Peyer's patch (tissue), 4 donors: Measurements from ENCODE around the gene ARHGEF3. TPM values are rescaled to one million over a fixed set of nuclear protein-coding genes. Genes with fewer than 3 reads are reported as not detected.
"Not testable (repeated sequence)": the region's sequence is repeated elsewhere in the genome, so short reads cannot be mapped to it uniquely, and the experiment has no call there.

Experiments used
- DNase-seq, 3 donors: peaks; one replicate each; pipeline ENCODE4 v3.0.0-alpha.2; 2017 to 2019
- H3K27ac ChIP-seq, 4 donors: fragments of 200-600 bp; sonication (generic); one replicate each; pipeline ENCODE4 v1.5.1; 2016 to 2019
- H3K27me3 ChIP-seq, 2 donors: fragments of 200-600 bp; sonication (generic); one replicate each; pipeline ENCODE4 v1.5.1; 2019
- H3K36me3 ChIP-seq, 3 donors: fragments of 200-600 bp; sonication (generic); one replicate each; pipeline ENCODE4 v1.5.1; 2016 to 2019
- H3K4me1 ChIP-seq, 4 donors: fragments of 200-600 bp; sonication (generic); one replicate each; pipeline ENCODE4 v1.5.1; 2016 to 2019
- H3K4me3 ChIP-seq, 4 donors: fragments of 200-600 bp; sonication (generic); 1 replicate in 3 of 4; 2 replicates in 1 of 4; pipeline ENCODE4 v1.5.1; 2016 to 2019; ENCODE audit warnings: mild to moderate bottlenecking in 1 of 4
- H3K9me3 ChIP-seq, 4 donors: fragments of 200-600 bp; sonication (generic); one replicate each; pipeline ENCODE4 v1.5.1; 2016 to 2019; ENCODE audit warnings: mild to moderate bottlenecking in 1 of 4
- POLR2A ChIP-seq, 2 donors: fragments of 450-650 bp; IDR thresholded peaks; one replicate each; pipeline ENCODE4 v1.5.1; 2017; ENCODE audit warnings: antibody characterized with exemption in 2 of 2, mild to moderate bottlenecking in 2 of 2, moderate library complexity in 2 of 2
- total RNA-seq, 4 donors: library from RNA; depleted of rRNA; stranded (reverse); fragments of >200 nt; gene quantifications; one replicate each; pipeline ENCODE4 v1.1.0, GENCODE V29; 2016
- TF ChIP-seq, protein P1 (sequence below), 6 experiments: fragments of 450-650 bp in 4 of 6; fragments of 200-600 bp in 2 of 6; sonication (generic) in 1 of 6; IDR thresholded peaks; one replicate each; pipeline ENCODE4 v1.5.1; 2017 to 2019; ENCODE audit warnings: antibody characterized with exemption in 6 of 6, mild to moderate bottlenecking in 3 of 6, moderate library complexity in 1 of 6

ARHGEF3 gene
- total RNA-seq, 4 donors from 2014 or later = 4.5 to 40.4 (median 6.2) TPM

DNA sequence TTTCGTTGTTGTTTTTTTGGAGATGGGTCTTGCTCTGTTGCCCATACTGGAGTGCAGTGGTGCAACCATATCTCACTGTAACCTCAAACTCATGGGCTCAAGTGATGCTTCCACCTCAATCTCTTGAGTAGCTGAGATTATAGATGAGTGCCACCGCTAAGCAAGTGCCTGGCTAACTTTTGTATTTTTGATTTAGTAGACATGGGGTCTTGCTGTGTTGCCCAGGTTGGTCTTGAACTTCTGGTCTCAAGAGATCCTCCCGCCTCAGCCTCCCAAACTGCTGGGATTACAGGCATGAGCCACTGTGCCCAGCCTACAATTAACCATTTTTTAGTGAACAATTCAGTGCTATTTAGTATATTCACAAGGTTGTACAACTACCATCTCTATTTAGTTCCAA is 42.2 kb downstream of the ARHGEF3 start:
- peaks cover 0 to 14% (median 8%) of the 10 kb centered on the region in 4 donors for H3K4me1 ChIP-seq
- H3K27me3 ChIP-seq = no peaks in the 10 kb centered on the region
- H3K4me3 ChIP-seq = no peak overlapping the region
- TF ChIP-seq POLR2A (IDR thresholded peaks at IDR 0.05) = no peak
- no peak for DNase-seq
- H3K9me3 ChIP-seq = no peaks in the 10 kb centered on the region
- H3K27ac ChIP-seq = peak overlapping the region in 2 of 4 donors; percentile 48 to 65
- H3K36me3 ChIP-seq = no peaks in the 10 kb centered on the region

DNA sequence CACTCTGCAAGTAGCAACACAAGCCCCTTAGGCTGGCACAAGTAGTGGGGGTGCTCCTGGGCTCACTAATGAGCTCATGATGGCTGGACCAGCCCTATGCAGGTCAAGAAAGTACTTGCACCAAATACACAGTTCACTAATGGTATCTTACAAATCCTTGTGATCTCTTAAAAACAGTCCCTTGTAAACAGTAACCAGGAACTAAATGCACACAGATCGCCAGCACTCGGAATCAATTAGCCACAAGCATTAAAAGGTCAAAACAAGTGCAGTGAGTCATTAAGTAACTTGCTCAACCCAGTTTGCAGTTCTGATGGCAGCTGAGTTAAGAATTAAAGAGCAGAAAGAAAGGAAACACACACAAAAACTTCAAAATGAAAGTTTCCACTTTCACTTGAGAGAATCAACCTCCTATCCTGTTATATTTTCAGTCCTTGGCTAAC is 43.2 kb downstream of the ARHGEF3 start:
- Histone ChIP-seq H3K36me3 (no peaks in the 10 kb centered on the region), H3K27me3 (no peaks in the 10 kb centered on the region), H3K4me1 (peaks cover 0 to 19% (median 10%) of the 10 kb centered on the region in 4 donors), H3K9me3 (no peaks in the 10 kb centered on the region), H3K27ac (peak overlapping the region; percentile 13 to 65 (median 53)), H3K4me3 (peak overlapping the region in 1 of 4 donors; percentile 2)
- peak in 1 of 3 donors; percentile 53 for DNase-seq
- TF ChIP-seq POLR2A (IDR thresholded peaks at IDR 0.05) = no peak
- TF ChIP-seq, protein P1, sequence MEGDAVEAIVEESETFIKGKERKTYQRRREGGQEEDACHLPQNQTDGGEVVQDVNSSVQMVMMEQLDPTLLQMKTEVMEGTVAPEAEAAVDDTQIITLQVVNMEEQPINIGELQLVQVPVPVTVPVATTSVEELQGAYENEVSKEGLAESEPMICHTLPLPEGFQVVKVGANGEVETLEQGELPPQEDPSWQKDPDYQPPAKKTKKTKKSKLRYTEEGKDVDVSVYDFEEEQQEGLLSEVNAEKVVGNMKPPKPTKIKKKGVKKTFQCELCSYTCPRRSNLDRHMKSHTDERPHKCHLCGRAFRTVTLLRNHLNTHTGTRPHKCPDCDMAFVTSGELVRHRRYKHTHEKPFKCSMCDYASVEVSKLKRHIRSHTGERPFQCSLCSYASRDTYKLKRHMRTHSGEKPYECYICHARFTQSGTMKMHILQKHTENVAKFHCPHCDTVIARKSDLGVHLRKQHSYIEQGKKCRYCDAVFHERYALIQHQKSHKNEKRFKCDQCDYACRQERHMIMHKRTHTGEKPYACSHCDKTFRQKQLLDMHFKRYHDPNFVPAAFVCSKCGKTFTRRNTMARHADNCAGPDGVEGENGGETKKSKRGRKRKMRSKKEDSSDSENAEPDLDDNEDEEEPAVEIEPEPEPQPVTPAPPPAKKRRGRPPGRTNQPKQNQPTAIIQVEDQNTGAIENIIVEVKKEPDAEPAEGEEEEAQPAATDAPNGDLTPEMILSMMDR (IDR thresholded peaks at IDR 0.05) = no peak

DNA sequence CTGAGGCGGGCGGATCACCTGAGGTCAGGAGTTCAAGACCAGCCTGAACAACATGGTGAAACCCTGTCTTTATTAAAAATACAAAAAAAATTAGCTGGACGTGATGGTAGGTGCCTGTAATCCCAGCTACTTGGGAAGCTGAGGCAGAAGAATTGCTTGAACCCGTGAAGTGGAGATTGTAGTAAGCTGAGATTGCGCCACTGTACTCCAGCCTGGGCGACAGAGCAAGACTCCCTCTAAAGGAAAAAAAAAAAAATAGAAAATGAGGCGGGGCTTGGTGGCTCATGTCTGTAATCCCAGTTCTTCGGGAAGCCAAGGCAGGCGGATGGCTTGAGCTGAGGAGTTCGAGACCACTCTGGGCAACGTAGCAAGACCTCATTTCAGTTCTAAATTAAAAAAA is 43.7 kb downstream of the ARHGEF3 start:
- not testable (repeated sequence) for H3K9me3 ChIP-seq, DNase-seq, H3K36me3 ChIP-seq, H3K4me3 ChIP-seq, H3K27me3 ChIP-seq
- Histone ChIP-seq H3K27ac (peak overlapping the region in 3 of 4 donors; percentile 13 to 65 (median 48)), H3K4me1 (peaks cover 0 to 19% (median 10%) of the 10 kb centered on the region in 4 donors)

GRCh38 chr3:56754741-56755417 is 46.9 kb downstream of the ARHGEF3 start:
- no peak for TF ChIP-seq POLR2A (IDR thresholded peaks at IDR 0.05)
- TF ChIP-seq, protein P1 (IDR thresholded peaks at IDR 0.05) = no peak
- DNase-seq = peak in 2 of 3 donors; percentile 63 to 80
- no peaks in the 10 kb centered on the region for H3K27me3 ChIP-seq
- peak overlapping the region; percentile 58 to 82 (median 76) for H3K27ac ChIP-seq
- H3K9me3 ChIP-seq = no peaks in the 10 kb centered on the region
- peaks cover 0 to 4% (median 0%) of the 10 kb centered on the region in 3 donors for H3K36me3 ChIP-seq
- H3K4me3 ChIP-seq = peak overlapping the region; percentile 28 to 45 (median 35)
- H3K4me1 ChIP-seq = peaks cover 0 to 19% (median 10%) of the 10 kb centered on the region in 4 donors

- Histone ChIP-seq H3K27me3 (no peaks in the 10 kb centered on the region), H3K27ac (peak overlapping the region in 2 of 4 donors; percentile 81 to 82), H3K4me1 (peaks cover 0 to 13% (median 6%) of the 10 kb centered on the region in 4 donors), H3K4me3 (no peak overlapping the region), H3K36me3 (peaks cover 0 to 4% (median 0%) of the 10 kb centered on the region in 3 donors), H3K9me3 (no peaks in the 10 kb centered on the region)
- TF ChIP-seq, protein P1 (IDR thresholded peaks at IDR 0.05) = no peak
- no peak for TF ChIP-seq POLR2A (IDR thresholded peaks at IDR 0.05)
- no peak for DNase-seq
Measured at GRCh38 chr3:56753206-56753820, 48.4 kb downstream of the ARHGEF3 start.

GRCh38 chr3:56751056-56751707 is 50.6 kb downstream of the ARHGEF3 start:
- DNase-seq = no peak
- H3K36me3 ChIP-seq = peaks cover 0 to 4% (median 0%) of the 10 kb centered on the region in 3 donors
- H3K9me3 ChIP-seq = no peaks in the 10 kb centered on the region
- H3K4me1 ChIP-seq = peaks cover 0 to 13% (median 6%) of the 10 kb centered on the region in 4 donors
- no peak overlapping the region for H3K27ac ChIP-seq
- no peak overlapping the region for H3K4me3 ChIP-seq
- H3K27me3 ChIP-seq = no peaks in the 10 kb centered on the region
- no peak for TF ChIP-seq POLR2A (IDR thresholded peaks at IDR 0.05)
- TF ChIP-seq, protein P1 (IDR thresholded peaks at IDR 0.05) = no peak
